GM12874 (cell line): ENCODE measurements around the gene RAB40C.

Experiments
- CTCF ChIP-seq: IDR thresholded peaks from 2 replicates; pipeline ENCODE4 v1.5.1; 2011; ENCODE audit warnings: low read depth, mild to moderate bottlenecking, control low read depth, low read length, moderate library complexity; ENCODE audit not compliant: insufficient read depth

RAB40C gene

DNA sequence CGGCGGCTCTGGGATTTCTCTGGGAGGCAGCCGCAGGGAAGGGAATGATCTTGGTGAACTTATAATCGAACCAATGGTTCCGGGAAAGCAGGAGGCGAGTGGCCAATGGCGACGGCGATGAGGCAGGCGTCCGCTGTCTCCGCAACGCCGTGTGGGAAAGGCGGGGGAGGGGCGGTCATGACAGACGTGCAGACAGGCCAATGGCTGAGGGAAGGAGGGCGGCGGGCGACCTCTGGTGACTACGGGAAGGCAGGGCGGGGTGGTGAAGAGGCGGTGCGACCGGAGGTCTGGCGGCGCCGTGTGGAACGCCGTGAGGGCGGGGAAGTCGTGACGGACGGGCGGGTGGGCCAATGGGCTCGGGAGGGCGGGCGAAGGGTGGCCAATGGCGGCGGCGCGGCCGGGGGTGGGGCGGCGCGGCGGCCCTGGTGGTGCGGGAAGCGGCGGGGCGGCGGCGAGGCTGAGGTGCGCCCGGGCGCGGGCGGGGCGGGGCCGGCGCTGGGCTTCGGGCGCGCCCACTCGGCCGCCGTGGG lies at the start of gene RAB40C:
TSS of gene RAB40C (plus strand) at position 409 of the 530 bp plus-strand sequence. CDS start 226 bp downstream, outside the sequence.
- TF ChIP-seq CTCF, result 0 out of 2 replicates have a peak, but pooled peaks have one; percentile 12

DNA sequence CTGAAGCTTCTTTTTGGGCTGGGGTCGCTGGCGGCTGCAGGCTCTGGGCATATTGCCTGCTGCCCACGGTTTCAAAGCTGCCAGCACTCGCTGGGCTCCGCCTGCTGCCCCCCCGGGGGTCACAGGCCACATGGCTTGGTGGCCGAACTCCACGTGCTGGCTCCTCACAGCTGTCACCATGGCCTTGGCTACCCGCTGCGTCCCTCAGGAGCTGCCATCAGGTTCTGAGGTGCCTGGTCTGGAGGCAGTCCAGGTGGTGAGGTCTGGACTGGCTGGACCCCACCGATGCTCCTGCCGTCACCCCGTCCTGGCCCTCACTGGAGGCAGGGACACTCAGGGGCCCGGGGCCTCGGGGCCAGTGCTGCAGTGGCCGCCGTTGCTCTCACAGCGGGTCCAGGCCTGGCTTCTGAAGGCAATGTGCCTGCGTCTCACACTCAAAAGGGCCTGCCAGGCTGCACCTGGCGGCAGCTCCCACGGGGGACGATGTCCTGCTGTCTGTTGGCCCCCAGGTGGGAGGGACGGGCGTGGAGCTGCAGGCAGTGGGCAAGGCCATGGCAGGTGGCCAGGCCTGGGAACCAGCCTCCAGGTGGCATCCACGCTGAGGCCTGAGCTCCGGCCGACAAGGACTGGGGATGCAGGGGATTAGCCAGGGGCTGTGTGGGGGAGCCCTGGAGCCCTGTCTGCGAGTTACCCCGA lies 49.1 kb upstream of the RAB40C start:
- no peak for TF ChIP-seq CTCF

DNA sequence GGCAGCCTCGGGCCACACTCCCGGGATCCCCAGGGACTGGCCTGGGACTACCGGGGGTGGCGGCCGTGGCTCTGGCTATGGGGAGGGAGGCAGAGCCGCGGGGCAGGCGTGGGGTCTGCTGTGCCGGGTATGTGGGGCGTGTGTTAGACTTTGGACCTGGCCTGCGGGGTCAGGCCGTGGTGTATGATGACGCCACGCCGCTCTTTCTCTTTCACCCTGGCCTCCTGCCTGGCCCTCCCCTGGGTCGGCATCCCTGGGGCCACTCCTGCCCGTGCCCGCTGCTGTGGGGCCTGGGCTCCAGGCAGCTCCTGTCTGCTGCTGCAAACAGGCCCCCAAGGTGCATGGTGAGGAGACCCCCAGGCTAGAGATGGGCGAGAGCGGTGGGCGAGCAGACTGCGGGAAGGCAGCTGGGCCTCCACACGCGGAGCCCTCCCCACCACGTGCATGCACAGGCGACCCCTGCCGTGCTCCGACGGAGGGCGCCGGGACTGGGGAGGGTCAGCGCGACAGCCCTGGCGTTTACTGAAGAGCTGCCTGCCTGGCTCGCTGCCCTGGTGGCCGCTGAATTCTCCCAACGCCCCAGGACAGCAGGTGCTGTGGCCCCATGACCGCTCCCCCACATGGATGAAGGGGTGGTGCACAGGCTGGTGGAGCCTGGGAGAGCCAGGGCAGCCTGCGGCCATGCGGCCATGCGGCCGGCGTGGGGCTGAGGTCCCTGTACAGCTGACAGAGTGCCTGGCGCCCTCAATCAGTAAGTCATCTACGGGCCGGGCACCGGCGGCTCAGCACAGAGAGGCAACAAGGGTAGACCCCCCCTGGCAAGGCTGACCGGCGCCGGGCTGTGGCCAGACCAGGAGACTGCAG lies 46.3 kb upstream of the RAB40C start:
- no peak for TF ChIP-seq CTCF

DNA sequence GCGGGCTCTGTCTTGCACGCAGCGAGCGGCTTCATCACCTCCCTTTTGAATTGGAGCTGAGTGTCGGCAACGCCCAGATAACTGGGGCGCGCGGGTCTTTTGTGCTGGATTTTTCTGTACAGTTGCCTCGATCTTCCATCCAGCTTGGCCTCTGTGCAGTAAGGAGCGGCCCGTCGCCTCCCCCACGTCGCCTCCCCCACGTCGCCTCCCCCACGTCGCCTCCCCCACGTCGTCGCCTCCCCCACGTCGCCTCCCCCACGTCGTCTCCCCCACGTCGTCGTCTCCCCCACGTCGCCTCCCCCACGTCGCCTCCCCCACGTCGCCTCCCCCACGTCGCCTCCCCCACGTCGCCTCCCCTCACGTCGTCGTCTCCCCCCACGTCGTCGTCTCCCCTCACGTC lies 45.3 kb upstream of the RAB40C start:
- no peak for TF ChIP-seq CTCF

DNA sequence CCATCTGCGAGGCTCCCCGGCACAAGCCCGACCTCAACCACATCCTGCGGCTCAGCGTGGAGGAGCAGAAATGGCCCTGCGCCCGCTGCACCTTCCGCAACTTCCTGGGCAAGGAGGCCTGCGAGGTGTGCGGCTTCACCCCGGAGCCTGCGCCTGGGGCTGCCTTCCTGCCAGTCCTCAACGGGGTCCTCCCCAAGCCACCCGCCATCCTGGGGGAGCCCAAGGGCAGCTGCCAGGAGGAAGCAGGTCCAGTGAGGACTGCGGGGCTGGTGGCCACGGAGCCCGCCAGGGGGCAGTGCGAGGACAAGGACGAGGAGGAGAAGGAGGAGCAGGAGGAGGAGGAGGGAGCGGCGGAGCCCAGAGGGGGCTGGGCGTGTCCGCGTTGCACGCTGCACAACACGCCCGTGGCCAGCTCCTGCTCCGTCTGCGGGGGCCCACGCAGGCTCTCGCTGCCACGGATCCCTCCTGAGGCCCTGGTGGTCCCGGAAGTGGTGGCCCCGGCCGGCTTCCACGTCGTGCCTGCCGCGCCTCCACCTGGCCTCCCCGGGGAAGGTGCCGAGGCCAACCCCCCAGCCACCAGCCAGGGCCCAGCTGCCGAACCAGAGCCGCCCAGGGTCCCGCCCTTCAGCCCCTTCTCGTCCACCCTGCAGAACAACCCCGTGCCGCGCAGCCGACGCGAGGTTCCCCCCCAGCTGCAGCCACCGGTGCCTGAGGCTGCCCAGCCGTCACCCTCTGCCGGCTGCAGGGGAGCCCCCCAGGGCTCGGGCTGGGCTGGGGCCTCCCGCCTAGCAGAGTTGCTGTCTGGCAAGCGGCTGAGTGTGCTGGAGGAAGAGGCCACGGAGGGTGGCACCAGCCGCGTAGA lies 42.7 kb upstream of the RAB40C start:
- no peak for TF ChIP-seq CTCF

DNA sequence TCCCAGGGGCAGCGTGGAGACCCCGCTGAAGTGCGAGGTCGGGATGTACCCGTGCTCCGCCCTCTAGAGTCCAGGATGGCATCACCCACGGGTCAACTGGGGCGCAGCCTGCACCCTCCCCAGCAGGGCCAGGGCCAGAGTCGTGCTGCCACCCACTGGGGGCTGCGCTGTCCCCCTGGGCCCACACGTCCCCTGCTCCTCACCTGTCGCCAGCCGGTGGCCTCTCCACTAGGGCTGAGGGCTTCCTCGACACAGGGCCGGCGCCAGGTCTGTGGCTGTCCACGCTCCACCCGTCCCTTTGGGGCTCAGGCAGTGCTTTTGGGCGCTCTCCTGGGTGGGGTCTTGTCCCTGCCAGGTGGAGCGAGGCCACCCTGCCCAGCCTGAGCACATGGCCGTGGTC lies 41.3 kb upstream of the RAB40C start:
- TF ChIP-seq CTCF, result no peak
